Measurements from ENCODE around the gene FAM72C.
"Not testable (repeated sequence)": the region's sequence is repeated elsewhere in the genome, so short reads cannot be mapped to it uniquely, and the experiment has no call there.

FAM72C gene

GRCh38 chr1:143913705-143914104, 58.1 kb downstream of the FAM72C start:
- not testable (repeated sequence) for DNase-seq (ENCODE audit: low read depth in 1 of 2, low spot score in 1 of 2)

Measured in activated CD4-positive, alpha-beta T cell treated with anti-CD3 and anti-CD28 coated beads, Interleukin-2, amount 50 U/mL, for 24 hours (primary cell).